SU-DHL-6 (cell line): ENCODE data around the gene TRDN.

Experiments used
- EZH2phosphoT487 ChIP-seq: fragments of 200-600 bp; sonication (generic), shearing (Covaris generic); conservative IDR thresholded peaks from 2 replicates; pipeline ENCODE4 v1.6.1; 2018; ENCODE audit warnings: mild to moderate bottlenecking, antibody characterized with exemption, low read length, moderate library complexity, mixed read lengths
- TF ChIP-seq, protein P1 (sequence below): fragments of 200-600 bp; sonication (generic); IDR thresholded peaks from one replicate; pipeline ENCODE4 v1.5.1; 2017; ENCODE audit warnings: antibody characterized with exemption, mild to moderate bottlenecking, low read length, moderate library complexity; ENCODE audit not compliant: insufficient read depth, poor library complexity, severe bottlenecking

DNA sequence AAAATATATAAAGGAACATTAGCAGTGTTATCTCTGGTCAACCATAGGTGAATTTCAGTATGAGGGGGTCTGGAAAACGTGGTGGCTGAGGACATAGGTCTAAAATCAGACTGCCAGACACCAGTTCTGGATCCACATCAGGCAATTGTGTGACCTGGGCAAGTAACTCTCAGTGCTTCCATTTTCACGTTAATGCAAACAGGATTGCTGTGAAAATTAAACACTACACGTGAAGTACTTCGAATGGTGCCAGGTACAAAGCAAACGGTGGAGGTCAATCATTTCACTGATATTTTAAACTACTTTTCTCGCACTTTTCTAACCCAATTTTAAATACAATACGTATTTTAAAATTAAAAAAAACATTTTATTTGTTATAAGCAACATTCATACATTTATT is 315.7 kb downstream of the TRDN start:
- TF ChIP-seq, protein P1, sequence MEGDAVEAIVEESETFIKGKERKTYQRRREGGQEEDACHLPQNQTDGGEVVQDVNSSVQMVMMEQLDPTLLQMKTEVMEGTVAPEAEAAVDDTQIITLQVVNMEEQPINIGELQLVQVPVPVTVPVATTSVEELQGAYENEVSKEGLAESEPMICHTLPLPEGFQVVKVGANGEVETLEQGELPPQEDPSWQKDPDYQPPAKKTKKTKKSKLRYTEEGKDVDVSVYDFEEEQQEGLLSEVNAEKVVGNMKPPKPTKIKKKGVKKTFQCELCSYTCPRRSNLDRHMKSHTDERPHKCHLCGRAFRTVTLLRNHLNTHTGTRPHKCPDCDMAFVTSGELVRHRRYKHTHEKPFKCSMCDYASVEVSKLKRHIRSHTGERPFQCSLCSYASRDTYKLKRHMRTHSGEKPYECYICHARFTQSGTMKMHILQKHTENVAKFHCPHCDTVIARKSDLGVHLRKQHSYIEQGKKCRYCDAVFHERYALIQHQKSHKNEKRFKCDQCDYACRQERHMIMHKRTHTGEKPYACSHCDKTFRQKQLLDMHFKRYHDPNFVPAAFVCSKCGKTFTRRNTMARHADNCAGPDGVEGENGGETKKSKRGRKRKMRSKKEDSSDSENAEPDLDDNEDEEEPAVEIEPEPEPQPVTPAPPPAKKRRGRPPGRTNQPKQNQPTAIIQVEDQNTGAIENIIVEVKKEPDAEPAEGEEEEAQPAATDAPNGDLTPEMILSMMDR = no peak
- no peak for TF ChIP-seq EZH2phosphoT487
